GM12878 (cell line): ENCODE data around the gene DLST. TPM values are rescaled to one million over a fixed set of nuclear protein-coding genes. Genes with fewer than 3 reads are reported as not detected.

ENCODE experiments used
- ATF2 ChIP-seq: IDR thresholded peaks from 2 replicates; pipeline ENCODE4 v1.6.1; 2012; ENCODE audit warnings: low read length, inconsistent platforms
- ATF7 ChIP-seq: fragments of 450-650 bp; IDR thresholded peaks from 2 replicates; pipeline ENCODE4 v1.6.1; 2016; ENCODE audit warnings: low read depth, mild to moderate bottlenecking
- BRCA1 ChIP-seq: IDR thresholded peaks from 2 replicates; pipeline ENCODE4 v1.6.1; 2011; ENCODE audit warnings: low read depth, low read length, improper control_type of control experiment
- EP300 ChIP-seq, 2 experiments: fragments of 150-350 bp in 1 of 2; IDR thresholded peaks; 2 replicates each; pipeline ENCODE4 v1.6.1; 2011 to 2012; ENCODE audit warnings: low read depth in 2 of 2, low read length in 2 of 2, borderline replicate concordance in 1 of 2, improper control_type of control experiment in 1 of 2, inconsistent platforms in 1 of 2; ENCODE audit not compliant: control insufficient read depth in 1 of 2
- GATAD2B ChIP-seq: fragments of 450-650 bp; conservative IDR thresholded peaks from 2 replicates; pipeline ENCODE4 v1.6.1; 2017; ENCODE audit warnings: low read depth, mild to moderate bottlenecking, moderate library complexity
- IKZF1 ChIP-seq: fragments of 450-650 bp; conservative IDR thresholded peaks from 2 replicates; pipeline ENCODE4 v1.6.1; 2017; ENCODE audit warnings: antibody characterized with exemption, mild to moderate bottlenecking
- IKZF2 ChIP-seq, 2 experiments: fragments of 450-650 bp; IDR thresholded peaks; 2 replicates each; pipeline ENCODE4 v1.6.1; 2017; ENCODE audit warnings: mild to moderate bottlenecking in 2 of 2, moderate library complexity in 2 of 2
- IRF3 ChIP-seq: fragments of 450-650 bp; IDR thresholded peaks from 2 replicates; pipeline ENCODE4 v1.6.1; 2014; ENCODE audit warnings: mild to moderate bottlenecking
- JUNB ChIP-seq: IDR thresholded peaks from 2 replicates; pipeline ENCODE4 v1.6.1; 2016; ENCODE audit warnings: antibody characterized with exemption, mild to moderate bottlenecking
- NFIC ChIP-seq: IDR thresholded peaks from 2 replicates; pipeline ENCODE4 v1.6.1; 2012; ENCODE audit warnings: low read depth, mild to moderate bottlenecking, inconsistent platforms, low read length, moderate library complexity
- NFYA ChIP-seq: IDR thresholded peaks from 2 replicates; pipeline ENCODE4 v1.6.1; 2011; ENCODE audit warnings: low read depth, mild to moderate bottlenecking, low read length, improper control_type of control experiment, borderline replicate concordance
- PAX8 ChIP-seq: fragments of 450-650 bp; IDR thresholded peaks from 2 replicates; pipeline ENCODE4 v1.6.1; 2017; ENCODE audit warnings: mild to moderate bottlenecking, moderate library complexity
- PBX3 ChIP-seq: IDR thresholded peaks from 2 replicates; pipeline ENCODE4 v1.6.1; 2011; ENCODE audit warnings: mild to moderate bottlenecking, low read depth, low read length, moderate library complexity; ENCODE audit not compliant: insufficient replicate concordance
- POU2F2 ChIP-seq: IDR thresholded peaks from 3 replicates; pipeline ENCODE4 v1.6.1; 2011; ENCODE audit warnings: low read depth, mild to moderate bottlenecking, low read length, borderline replicate concordance
- RELB ChIP-seq: fragments of 450-650 bp; IDR thresholded peaks from 2 replicates; pipeline ENCODE4 v1.6.1; 2017; ENCODE audit warnings: low read depth, mild to moderate bottlenecking, moderate library complexity
- RFX5 ChIP-seq: IDR thresholded peaks from 2 replicates; pipeline ENCODE4 v1.6.1; 2011; ENCODE audit warnings: low read depth, low read length, improper control_type of control experiment
- SUPT20H ChIP-seq: IDR thresholded peaks from 2 replicates; pipeline ENCODE4 v1.6.1; 2011; ENCODE audit warnings: low read depth, mild to moderate bottlenecking, low read length, moderate library complexity, borderline replicate concordance; ENCODE audit not compliant: control insufficient read depth
- SUZ12 ChIP-seq: fragments of 200-600 bp; sonication (generic); IDR thresholded peaks from one replicate; pipeline ENCODE4 v1.6.1; 2018; ENCODE audit warnings: antibody characterized with exemption, mild to moderate bottlenecking; ENCODE audit not compliant: unreplicated experiment
- YBX1 ChIP-seq: fragments of 450-650 bp; IDR thresholded peaks from 2 replicates; pipeline ENCODE4 v1.6.1; 2016; ENCODE audit warnings: antibody characterized with exemption
- ZBTB33 ChIP-seq: fragments of 450-650 bp; IDR thresholded peaks from 2 replicates; pipeline ENCODE4 v1.6.1; 2017; ENCODE audit warnings: mild to moderate bottlenecking
- polyA plus RNA-seq, 11 experiments: library from polyadenylated mRNA; depleted of rRNA in 4 of 11; unstranded in 6 of 11; stranded (reverse) in 5 of 11; fragments of >200 nt; fragmentation: Nextera tagmentation in 4 of 11; fragmentation: Illumina TruSeq in 1 of 11; extraction: Ambion mirVana in 4 of 11; extraction: Trizol in 1 of 11; gene quantifications; 1 replicate in 1 of 11; 2 replicates in 10 of 11; pipeline versions ENCODE4 v1.2.1 to v1.2.3, GENCODE V29; 2011 to 2016; ENCODE audit warnings: inconsistent platforms in 2 of 11, missing spikeins in 2 of 11, low read depth in 1 of 11
- total RNA-seq, 4 experiments: library from RNA; depleted of rRNA in 3 of 4; stranded (reverse); fragments of >200 nt in 3 of 4; fragmentation: Illumina TruSeq in 1 of 4; extraction: Trizol in 1 of 4; gene quantifications; 2 replicates each; pipeline versions ENCODE4 v1.2.1 to v1.2.3, GENCODE V29; 2013 to 2021

Gene DLST
- total and polyA plus RNA-seq, 10 of the 15 experiments (the other 5 are each of a cell fraction or from before 2014, with no cell fraction given), result 2.9 to 141 (median 67.7) TPM

GRCh38 chr14:74841230-74842207 is 40.2 kb upstream of the DLST start (continued):
- TF ChIP-seq NFYA (no peak), GATAD2B (peak; percentile 14; the same call in 1 of the 2 replicates), YBX1 (no peak), RFX5 (peak; percentile 13; the same call in 1 of the 2 replicates), POU2F2 (0 out of 3 replicates have a peak, but pooled peaks have one; percentile 26), ATF2 (peak; percentile 77; the same call in 1 of the 2 replicates), EP300 (IDR thresholded peaks at IDR 0.05; ENCODE audit: borderline replicate concordance in 1 of 2, control insufficient read depth in 1 of 2, low read depth in 2 of 2, low read length in 2 of 2) (peak; percentile 47 to 74; a peak in 3 of 4 replicates), IKZF1 (peak; percentile 76), BRCA1 (no peak), NFIC (0 out of 2 replicates have a peak, but pooled peaks have one; percentile 28), IKZF2 (IDR thresholded peaks at IDR 0.05) (peak; percentile 85 to 88), ZBTB33 (no peak), SUZ12 (no peak), RELB (peak; percentile 69), PBX3 (no peak), JUNB (peak; percentile 67), ATF7 (peak; percentile 77), SUPT20H (no peak), PAX8 (no peak), IRF3 (no peak)
